Gastroesophageal sphincter (tissue), 4 donors: ENCODE results near the gene MINDY3. TPM values are rescaled to one million over a fixed set of nuclear protein-coding genes. Genes with fewer than 3 reads are reported as not detected.
A peak's percentile ranks its signal among the peaks of the same experiment; 100 is the strongest.

ENCODE experiments used
- ATAC-seq: fragments of 150-250 bp; one replicate; pipeline ENCODE4 v1.9.1; 2016; ENCODE audit warnings: mild to moderate bottlenecking, moderate library complexity
- H3K27ac ChIP-seq, 4 donors: fragments of 200-600 bp; sonication (generic) in 3 of 4; 1 replicate in 3 of 4; 2 replicates in 1 of 4; pipeline ENCODE4 v1.5.1; 2016 to 2019
- H3K27me3 ChIP-seq: fragments of 200-600 bp; sonication (generic); one replicate; pipeline ENCODE4 v1.5.1; 2019
- H3K36me3 ChIP-seq, 2 donors: fragments of 200-600 bp; sonication (generic); one replicate each; pipeline ENCODE4 v1.5.1; 2019; ENCODE audit warnings: control low read depth in 1 of 2
- H3K4me1 ChIP-seq, 3 donors: fragments of 200-600 bp; sonication (generic); 1 replicate in 2 of 3; 2 replicates in 1 of 3; pipeline ENCODE4 v1.5.1; 2016 to 2019; ENCODE audit warnings: control low read depth in 2 of 3
- H3K4me3 ChIP-seq, 2 donors: fragments of 200-600 bp; sonication (generic); one replicate each; pipeline ENCODE4 v1.5.1; 2019; ENCODE audit warnings: mild to moderate bottlenecking in 1 of 2, moderate library complexity in 1 of 2
- H3K9me3 ChIP-seq, 3 donors: fragments of 200-600 bp; sonication (generic); one replicate each; pipeline ENCODE4 v1.5.1; 2017 to 2019; ENCODE audit warnings: control low read depth in 2 of 3
- CTCF ChIP-seq, 4 experiments: fragments of 200-600 bp in 2 of 4; fragments of 450-650 bp in 2 of 4; sonication (generic) in 1 of 4; IDR thresholded peaks; one replicate each; pipeline ENCODE4 v1.5.1; 2017 to 2019; ENCODE audit warnings: antibody characterized with exemption in 4 of 4, mild to moderate bottlenecking in 2 of 4, moderate library complexity in 2 of 4
- EP300 ChIP-seq: sonication (generic); formaldehyde crosslinking; IDR thresholded peaks from one replicate; pipeline ENCODE4 v1.6.1; 2017; ENCODE audit warnings: antibody characterized with exemption, mild to moderate bottlenecking
- POLR2A ChIP-seq, 2 donors: fragments of 450-650 bp; IDR thresholded peaks; one replicate each; pipeline ENCODE4 v1.6.1; 2017; ENCODE audit warnings: antibody characterized with exemption in 2 of 2, mild to moderate bottlenecking in 2 of 2, moderate library complexity in 1 of 2
- POLR2AphosphoS5 ChIP-seq: sonication (generic); formaldehyde crosslinking; IDR thresholded peaks from one replicate; pipeline ENCODE4 v1.6.1; 2017; ENCODE audit warnings: antibody characterized with exemption
- WGBS, 2 donors: methylation state at CpG; one replicate each; pipeline ENCODE4 v1.1.5; 2018; ENCODE audit warnings: low coverage in 1 of 2; 5-methylcytosine and 5-hydroxymethylcytosine counted together
- total RNA-seq, 4 donors: library from RNA; depleted of rRNA; stranded (reverse); fragments of >200 nt; gene quantifications; one replicate each; pipeline ENCODE4 v1.1.0, GENCODE V29; 2016

Gene MINDY3
- total RNA-seq, 4 donors from 2014 or later = 21.8 to 93.6 (median 36.7) TPM

- no peaks in the 10 kb centered on the region for H3K36me3 ChIP-seq
- 80 to 95% methylated on average over 4 of the region's 4 CpGs for WGBS, 2 donors
- TF ChIP-seq POLR2AphosphoS5 = no peak
- no peak for TF ChIP-seq EP300
- no peak for TF ChIP-seq POLR2A (IDR thresholded peaks at IDR 0.05)
- TF ChIP-seq CTCF (IDR thresholded peaks at IDR 0.05) = no peak
- no peaks in the 10 kb centered on the region for H3K27me3 ChIP-seq
- ATAC-seq = no peak
- H3K4me1 ChIP-seq = peaks cover 10 to 80% (median 32%) of the 10 kb centered on the region in 3 donors
- no peak overlapping the region for H3K4me3 ChIP-seq
- H3K27ac ChIP-seq = peak overlapping the region in 3 of 4 donors; percentile 69 to 89 (median 77)
- H3K9me3 ChIP-seq = no peaks in the 10 kb centered on the region
Observed at GRCh38 chr10:15792777-15793176, 67.5 kb downstream of the MINDY3 start.

GRCh38 chr10:15791816-15792524 lies 68.3 kb downstream of the MINDY3 start:
- H3K4me1 ChIP-seq = peaks cover 10 to 81% (median 35%) of the 10 kb centered on the region in 3 donors
- H3K4me3 ChIP-seq = no peak overlapping the region
- 44 to 49% methylated on average over 2 of the region's 2 CpGs for WGBS, 2 donors
- TF ChIP-seq POLR2A (IDR thresholded peaks at IDR 0.05) = no peak
- peak; percentile 67 for TF ChIP-seq POLR2AphosphoS5
- TF ChIP-seq EP300 = no peak
- TF ChIP-seq CTCF (IDR thresholded peaks at IDR 0.05) = no peak
- H3K27ac ChIP-seq = peak overlapping the region; percentile 59 to 89 (median 73)
- H3K27me3 ChIP-seq = no peaks in the 10 kb centered on the region
- ATAC-seq = peak; percentile 34
- no peaks in the 10 kb centered on the region for H3K9me3 ChIP-seq
- H3K36me3 ChIP-seq = no peaks in the 10 kb centered on the region

- peak overlapping the region; percentile 69 to 89 (median 77) for H3K27ac ChIP-seq
- TF ChIP-seq POLR2A (IDR thresholded peaks at IDR 0.05) = no peak
- peak; percentile 55 for TF ChIP-seq EP300
- peak; percentile 90 for TF ChIP-seq POLR2AphosphoS5
- H3K9me3 ChIP-seq = no peaks in the 10 kb centered on the region
- H3K4me3 ChIP-seq = no peak overlapping the region
- peaks cover 0 to 8% of the 10 kb centered on the region in 2 donors for H3K36me3 ChIP-seq
- WGBS, 2 donors = 18 to 33% methylated on average over 1 of the region's 1 CpG
- H3K27me3 ChIP-seq = no peaks in the 10 kb centered on the region
- peak; percentile 71 for ATAC-seq
- peaks cover 10 to 80% (median 36%) of the 10 kb centered on the region in 3 donors for H3K4me1 ChIP-seq
Observed at GRCh38 chr10:15789793-15790525, 70.3 kb downstream of the MINDY3 start.

GRCh38 chr10:15787426-15787825 lies 72.9 kb downstream of the MINDY3 start:
- ATAC-seq = no peak
- H3K4me1 ChIP-seq = peaks cover 10 to 65% (median 31%) of the 10 kb centered on the region in 3 donors
- H3K27me3 ChIP-seq = no peaks in the 10 kb centered on the region
- WGBS, 2 donors = 82 to 85% methylated on average over 4 to 5 of the region's 5 CpGs
- no peak overlapping the region for H3K4me3 ChIP-seq
- TF ChIP-seq CTCF (IDR thresholded peaks at IDR 0.05) = no peak
- TF ChIP-seq POLR2A (IDR thresholded peaks at IDR 0.05) = no peak
- TF ChIP-seq EP300 = no peak
- no peak for TF ChIP-seq POLR2AphosphoS5
- peaks cover 0 to 10% of the 10 kb centered on the region in 2 donors for H3K36me3 ChIP-seq
- H3K27ac ChIP-seq = peak overlapping the region; percentile 18 to 77 (median 34)
- H3K9me3 ChIP-seq = no peaks in the 10 kb centered on the region

GRCh38 chr10:15784662-15785300 lies 75.5 kb downstream of the MINDY3 start:
- peak overlapping the region in 1 of 4 donors; percentile 77 for H3K27ac ChIP-seq

More at GRCh38 chr10:15784662-15785300, 75.5 kb downstream of the MINDY3 start:
- WGBS, 2 donors = 87 to 97% methylated on average over 4 to 8 of the region's 8 CpGs
- Histone ChIP-seq H3K27me3 (no peaks in the 10 kb centered on the region), H3K9me3 (no peaks in the 10 kb centered on the region), H3K36me3 (peaks cover 0 to 20% of the 10 kb centered on the region in 2 donors), H3K4me3 (no peak overlapping the region), H3K4me1 (peaks cover 4 to 61% (median 12%) of the 10 kb centered on the region in 3 donors)
- no peak for ATAC-seq
- no peak for TF ChIP-seq POLR2AphosphoS5
- TF ChIP-seq EP300 = no peak
- TF ChIP-seq CTCF (IDR thresholded peaks at IDR 0.05) = no peak
- TF ChIP-seq POLR2A (IDR thresholded peaks at IDR 0.05) = no peak
